ENCODE results near the gene PTCH2.
A peak's percentile ranks its signal among the peaks of the same experiment; 100 is the strongest.
"Not testable (repeated sequence)": the region's sequence is repeated elsewhere in the genome, so short reads cannot be mapped to it uniquely, and the experiment has no call there.

Gene PTCH2

DNA sequence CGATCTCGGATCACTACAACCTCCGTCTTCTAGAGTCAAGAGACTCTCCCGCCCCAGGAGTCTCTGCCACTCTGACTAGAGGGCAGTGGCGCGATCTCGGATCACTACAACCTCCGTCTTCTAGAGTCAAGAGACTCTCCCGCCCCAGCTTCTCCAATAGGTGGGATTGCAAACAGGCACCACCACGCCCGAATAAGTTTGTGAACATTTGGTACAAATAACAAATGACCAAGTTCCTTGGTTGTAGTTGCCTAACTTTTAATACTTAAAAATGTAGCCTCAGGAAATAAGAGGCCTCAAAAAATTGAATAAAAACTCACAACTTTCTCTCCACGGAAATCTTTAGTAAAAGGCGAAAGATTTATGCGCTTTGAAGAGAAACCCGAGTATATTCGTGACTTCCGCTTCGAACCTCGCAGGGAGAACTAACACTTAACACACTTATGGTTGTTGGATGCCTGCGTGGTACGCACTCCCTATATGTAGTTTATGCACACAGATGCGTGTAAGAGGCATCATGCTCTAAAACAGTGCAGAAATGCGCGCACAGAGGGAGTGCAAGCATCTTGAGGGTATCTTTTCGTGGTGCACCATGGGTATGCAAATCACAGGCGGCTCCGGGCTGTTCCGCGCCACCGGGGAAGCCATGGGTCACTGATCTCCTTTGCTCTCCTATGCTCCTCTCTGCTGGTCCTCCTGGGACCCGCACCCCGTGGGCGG is 23.3 kb downstream of the PTCH2 start:
- peak; percentile 82 for DNase-seq (ENCODE audit: low spot score)

DNA sequence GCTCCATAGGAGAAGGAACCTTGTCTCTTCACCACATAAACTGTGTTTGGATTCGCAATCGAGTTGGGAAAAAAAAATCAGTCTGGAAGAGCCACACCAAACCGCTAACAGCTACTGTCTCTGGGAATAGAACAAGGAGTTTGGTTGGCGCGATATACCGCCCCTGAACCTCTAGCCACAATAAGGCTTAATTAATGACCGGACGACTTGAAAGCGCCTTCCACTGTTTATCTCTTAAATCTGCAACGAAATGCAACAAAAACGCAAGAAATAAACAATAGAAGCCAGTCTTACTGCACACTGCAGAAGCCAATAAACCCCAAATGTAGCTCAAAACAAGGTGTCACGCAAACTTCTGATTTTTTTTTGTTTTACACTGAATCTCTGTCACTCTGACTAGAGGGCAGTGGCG is 23.9 kb downstream of the PTCH2 start:
- peak; percentile 65 for DNase-seq (ENCODE audit: low spot score)

DNA sequence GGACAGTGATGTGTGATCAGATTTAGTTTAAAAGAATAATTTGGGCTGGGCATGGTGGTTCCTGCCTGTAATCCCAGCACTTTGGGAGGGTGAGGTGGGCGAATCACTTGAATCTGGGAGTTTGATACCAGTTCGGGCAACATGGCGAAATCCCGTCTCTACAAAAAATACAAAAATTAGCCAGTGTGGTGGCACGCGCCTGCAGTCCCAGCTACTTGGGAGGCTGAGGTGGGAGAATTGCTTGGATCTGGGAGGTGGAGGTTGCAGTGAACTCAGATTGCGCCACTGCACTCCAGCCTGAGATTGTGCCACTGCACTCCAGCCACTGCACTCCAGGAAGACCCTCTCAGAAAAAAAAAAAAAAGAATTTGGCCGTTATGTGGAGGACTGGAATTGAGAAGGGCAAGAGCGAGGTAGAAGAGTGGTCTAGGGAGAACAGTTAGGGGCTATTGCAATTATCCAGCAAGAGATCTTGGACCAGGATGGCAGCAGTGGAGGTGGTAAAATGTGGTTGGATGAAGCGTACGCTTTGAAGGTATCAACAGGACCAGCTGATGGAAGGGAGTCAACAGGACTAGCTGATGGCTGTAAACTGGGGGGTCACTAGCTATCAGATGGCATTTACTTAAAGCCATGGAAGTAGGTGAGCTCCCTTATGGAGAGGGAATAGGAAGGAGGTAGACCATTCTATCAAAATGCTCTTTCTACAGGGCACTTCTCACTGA is 25.1 kb downstream of the PTCH2 start:
- no peak for DNase-seq (ENCODE audit: low spot score)

DNA sequence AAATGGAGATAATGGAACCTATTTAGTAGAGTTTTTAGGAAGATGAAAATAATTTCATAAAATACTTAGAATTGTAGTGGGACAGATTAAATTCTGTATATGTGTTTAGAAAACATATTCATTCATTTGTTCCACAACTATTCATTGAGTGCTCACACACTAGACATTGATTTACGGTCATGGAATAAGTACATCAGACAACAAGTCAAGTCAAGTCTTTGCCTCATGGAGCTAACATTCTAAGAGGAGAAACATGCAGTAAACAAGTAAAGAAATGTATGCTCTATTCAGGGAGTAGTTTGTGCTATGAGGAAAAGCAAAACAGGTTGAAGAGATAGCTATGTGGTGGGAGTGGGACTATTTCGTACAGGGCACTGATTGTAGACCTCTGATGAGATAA is 25.7 kb downstream of the PTCH2 start:
- DNase-seq (ENCODE audit: low spot score), result no peak

DNA sequence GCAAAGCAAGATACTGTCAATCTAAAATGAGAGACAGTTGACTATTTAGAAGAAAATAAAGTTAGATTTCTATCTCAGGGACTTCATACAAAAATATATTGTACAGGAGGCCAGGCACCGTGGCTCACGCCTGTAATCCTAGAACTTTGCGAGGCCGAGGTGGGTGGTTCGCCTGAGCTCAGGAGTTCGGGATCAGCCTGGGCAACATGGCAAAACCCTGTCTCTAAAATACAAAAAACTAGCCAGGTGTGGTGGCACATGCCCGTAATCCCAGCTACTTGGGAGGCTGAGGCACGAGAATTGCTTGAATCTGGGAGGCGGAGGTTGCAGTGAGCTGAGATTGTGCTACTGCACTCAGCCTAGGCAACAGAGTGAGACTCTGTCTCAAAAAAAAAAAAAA is 27.1 kb downstream of the PTCH2 start:
- not testable (repeated sequence) for DNase-seq (ENCODE audit: low spot score)

DNA sequence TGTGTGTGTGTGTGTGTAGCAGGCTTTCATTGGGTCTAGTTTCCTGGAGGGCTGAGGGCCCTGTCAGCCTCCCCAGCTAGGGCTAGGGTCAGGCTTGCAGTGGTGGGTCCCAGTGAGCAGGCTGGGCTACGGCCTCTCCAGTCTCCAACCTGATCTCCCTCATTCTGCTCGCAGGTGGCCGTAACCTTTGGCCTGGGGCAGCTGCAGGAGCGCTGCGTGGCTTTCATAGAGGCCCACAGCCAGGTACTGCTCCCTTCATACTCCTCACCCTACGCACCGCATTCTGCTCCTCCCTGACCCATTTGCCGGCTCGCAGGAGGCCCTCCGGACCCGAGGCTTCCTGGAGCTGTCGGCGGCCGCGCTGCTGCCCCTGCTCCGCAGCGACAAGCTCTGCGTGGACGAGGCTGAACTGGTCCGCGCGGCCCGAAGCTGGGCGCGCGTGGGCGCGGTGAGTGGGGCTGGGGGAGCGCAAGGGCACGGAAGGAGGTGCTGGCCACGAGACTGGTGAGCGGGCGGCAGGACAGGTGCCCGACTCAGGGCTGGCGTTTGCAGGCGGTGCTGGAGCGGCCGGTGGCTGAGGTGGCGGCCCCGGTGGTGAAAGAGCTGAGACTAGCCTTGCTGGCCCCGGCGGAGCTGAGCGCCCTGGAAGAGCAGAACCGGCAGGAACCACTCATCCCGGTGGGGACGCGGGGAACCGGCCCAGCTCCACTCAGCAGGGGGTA is 30.1 kb downstream of the PTCH2 start:
- no peak for DNase-seq (ENCODE audit: low spot score)

DNA sequence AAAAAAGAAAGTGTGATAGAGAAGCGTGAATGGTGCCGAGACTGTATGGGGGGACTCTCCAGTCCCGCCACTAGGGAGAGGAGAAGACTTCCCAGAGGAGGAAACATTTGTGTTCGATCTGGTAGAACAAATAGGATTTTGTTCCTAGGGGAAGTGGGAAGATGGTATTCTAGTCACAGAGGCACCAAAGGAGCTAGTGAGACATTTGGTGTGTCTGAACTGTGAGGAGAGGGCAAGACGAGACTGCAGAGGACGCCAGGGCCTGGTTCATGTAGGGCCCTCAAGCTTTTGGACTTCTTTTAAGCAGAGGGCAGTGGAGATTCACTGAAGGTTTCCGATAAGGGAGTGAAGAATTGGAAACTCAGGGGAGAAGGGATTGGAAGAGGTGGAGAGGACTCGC is 31.8 kb downstream of the PTCH2 start:
- DNase-seq (ENCODE audit: low spot score), result no peak

DNA sequence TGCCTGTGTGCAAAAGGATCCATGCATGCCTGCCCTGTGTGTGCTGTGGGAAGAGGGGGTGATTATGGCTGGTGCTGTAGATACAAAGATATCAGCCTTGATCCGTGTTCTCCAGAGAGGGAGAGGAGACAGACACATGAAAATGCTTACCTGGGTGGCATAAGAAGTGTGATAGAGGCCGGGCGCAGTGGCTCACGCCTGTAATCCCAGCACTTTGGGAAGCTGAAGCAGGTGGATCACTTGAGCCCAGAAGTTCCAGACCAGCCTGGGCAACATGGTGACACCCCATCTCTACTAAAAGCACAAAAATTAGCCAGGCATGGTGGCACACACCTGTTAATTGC is 32.3 kb downstream of the PTCH2 start:
- DNase-seq (ENCODE audit: low spot score), result not testable (repeated sequence)

DNA sequence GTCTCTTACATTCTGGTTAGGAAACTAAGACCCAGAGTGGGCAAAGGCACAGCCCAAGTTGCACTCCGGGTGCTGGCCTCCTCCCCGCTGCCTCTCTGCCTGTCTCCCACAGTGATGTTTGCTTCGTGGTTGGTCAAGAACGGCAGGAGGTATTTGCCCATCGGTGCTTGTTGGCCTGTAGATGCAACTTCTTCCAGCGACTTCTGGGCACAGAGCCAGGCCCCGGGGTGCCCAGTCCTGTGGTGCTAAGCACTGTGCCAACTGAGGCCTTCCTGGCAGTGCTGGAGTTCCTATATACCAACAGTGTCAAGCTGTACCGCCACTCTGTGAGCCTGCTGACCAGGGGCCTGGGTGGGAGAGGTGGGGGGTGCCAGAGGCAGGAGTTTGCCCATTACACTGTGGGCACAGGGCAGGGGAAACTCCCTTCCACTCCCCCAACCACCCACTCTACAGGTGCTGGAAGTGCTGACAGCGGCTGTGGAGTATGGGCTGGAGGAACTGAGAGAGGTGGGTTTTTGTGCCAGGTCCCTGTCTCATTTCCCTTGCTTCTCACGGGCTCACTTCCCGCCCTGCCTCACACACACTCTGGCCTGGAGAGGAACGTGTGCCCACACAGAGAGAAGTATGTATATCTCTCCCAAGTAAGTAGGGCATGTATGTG is 32.8 kb downstream of the PTCH2 start:
- DNase-seq (ENCODE audit: low spot score), result no peak

DNA sequence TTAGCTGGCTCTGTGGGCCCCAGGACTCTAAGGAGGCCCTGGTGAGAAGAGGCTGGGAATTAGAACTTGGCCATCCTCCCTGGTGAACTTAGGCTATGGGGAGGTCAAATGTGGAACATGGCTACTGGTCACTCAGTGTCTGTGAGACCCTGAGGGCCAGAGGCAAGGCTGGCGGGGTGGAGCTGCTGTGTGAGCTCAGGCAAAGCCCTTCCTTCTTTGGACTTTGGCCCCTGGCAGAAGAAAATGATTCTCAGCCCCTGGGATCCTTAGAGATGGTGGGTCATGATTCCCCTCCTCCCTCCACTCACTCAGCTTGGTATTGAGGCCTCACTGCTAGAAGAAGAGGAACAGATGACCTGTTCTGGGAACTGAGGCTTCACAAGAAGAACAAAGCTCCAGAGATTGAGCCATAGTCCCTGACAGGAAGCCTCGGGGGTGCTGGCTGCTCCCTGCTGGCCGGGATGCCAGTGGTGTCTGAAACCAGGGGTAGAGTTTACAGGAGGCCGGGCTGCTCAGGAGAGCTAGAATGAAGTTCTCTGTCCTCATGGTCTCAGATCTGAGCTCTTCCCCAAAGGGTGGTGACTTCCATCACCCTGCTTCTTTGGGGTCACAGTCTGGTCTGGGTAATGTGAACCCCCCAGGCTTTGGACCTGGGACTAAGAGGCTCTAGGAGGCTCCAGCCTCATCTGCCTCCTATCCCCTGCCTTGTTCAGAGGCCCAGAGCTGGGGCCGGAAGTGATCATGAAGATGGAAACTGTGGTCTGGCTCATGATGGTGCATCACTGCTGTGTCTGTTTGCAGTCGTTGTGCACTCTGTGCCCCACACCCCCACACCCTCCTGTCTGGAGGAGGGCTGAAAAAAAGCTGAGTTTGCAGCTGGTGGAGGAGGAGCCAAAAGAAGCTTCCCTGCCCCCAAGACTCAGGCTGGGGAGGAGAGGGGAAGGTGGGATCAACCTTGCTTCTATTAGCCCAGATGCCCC is 33.8 kb downstream of the PTCH2 start:
- peak; percentile 44 for DNase-seq (ENCODE audit: low spot score)

DNA sequence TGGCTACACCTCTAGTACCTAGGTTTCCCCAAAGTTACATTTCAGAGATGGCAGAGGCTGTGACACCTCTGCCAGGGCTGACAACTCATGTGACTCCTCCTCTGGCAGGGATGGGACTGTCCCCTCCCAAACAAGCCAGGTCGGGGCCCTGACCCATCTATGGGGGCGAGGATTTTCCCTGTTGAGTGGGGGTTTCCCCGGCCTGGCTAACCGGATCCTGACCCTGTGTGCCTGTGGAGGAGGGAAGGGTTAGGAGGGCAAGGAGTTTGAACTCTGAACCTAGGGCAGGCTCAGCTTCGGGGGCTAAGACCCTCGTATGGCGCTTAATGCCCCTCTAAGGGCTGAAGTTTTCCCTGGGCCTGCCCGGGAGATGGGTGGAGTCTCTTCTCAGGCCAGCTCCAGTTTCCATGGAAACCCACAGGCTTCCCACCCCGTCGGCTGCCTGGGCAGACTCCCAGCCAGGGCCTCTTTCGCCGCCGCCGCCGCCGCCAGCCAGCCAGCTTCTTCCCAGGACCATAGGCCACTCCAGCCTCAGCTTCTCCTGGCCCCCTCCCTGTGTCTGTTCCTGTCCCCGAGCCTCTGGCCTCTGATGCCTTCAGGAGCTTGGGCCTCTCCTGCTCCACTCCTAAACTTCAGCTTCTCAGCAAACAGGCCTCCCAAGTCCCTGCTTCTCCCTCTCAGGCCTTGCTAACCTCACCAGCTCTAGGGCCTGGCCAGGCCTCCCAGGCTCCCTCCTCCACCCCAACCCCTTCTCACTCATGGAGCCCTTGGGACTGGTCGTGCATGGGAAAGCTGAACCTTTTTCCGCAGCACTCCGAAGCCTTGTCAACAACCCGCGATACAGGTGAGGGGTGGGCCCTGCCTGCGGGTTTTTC is 34.8 kb downstream of the PTCH2 start, which contains the start of gene BTBD19:
BTBD19 (plus strand) TSS at position 461 of the 875 bp plus-strand sequence; CDS start at position 759, 298 bp downstream.
- peak; percentile 93 for DNase-seq (ENCODE audit: low spot score)

DNA sequence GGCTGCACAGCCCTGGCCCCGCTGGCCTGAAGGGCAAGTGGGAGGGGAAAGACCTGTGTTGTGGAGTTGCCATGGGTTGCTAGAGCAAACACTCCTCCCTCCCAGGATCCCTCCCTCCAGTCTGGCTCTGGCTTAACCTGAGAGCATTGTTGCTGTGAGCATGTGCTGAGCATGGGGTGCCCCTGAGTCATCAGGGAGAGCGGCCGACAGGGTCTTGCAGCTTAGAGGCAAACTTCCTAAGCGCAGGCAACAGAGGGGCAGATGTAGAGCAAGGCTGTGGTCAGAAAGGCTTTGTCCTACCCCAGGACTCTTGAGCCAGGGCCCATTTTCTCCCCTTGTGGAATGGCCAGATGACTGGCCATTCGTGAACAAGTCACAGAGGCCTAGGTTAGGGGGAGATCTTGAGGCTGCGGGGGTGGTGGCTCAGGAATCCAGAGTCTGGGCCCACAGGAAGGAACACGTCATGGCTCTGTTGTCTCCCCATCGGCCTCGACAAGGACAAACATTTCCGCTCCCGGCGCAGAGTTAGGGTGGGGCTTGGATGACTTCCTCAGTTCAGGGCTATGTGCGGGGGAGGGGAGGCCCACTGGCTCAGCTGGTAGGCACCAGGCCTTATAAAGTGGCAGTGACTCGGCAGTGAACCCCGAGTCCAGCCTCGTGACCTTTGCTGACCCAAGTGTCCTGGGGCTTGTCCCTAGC is 35.5 kb downstream of the PTCH2 start:
- peak; percentile 98 for DNase-seq (ENCODE audit: low spot score)

DNA sequence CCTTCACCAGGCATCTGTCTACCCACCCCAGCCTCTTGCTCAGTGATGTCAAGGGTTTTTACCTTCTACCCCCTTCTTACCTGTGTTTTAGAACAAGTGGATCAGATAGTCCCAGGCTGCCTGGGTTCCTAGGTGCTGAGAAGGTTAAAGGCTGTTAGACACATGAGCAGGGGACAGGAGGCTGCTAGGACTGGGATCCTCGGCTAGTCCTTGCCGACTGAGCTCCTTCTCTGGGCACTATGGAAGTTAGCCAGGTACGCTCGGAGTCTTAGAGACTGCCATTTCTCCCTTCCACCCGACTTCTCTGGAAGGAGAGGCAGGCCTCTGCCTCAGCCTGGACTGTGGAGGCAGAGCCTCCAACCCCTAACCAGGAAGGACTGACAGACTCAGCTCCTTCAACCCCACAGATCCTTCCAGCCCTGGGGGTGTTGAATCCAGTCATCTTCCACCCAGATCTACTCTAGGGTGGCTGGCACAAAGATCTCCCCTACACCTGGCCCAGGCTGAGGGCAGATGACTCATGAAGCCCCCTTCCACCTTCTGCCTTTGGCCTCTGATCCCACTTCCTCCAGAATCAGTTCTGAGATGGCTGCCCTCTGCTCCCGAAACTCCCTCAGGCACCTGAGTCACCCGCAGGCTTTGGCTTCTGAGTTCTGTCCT is 36.2 kb downstream of the PTCH2 start, which contains the start of gene DYNLT4:
DYNLT4 (minus strand) TSS at position 648 of the 660 bp plus-strand sequence. CDS start 683 bp downstream, outside the sequence.
- DNase-seq (ENCODE audit: low spot score), result no peak

DNA sequence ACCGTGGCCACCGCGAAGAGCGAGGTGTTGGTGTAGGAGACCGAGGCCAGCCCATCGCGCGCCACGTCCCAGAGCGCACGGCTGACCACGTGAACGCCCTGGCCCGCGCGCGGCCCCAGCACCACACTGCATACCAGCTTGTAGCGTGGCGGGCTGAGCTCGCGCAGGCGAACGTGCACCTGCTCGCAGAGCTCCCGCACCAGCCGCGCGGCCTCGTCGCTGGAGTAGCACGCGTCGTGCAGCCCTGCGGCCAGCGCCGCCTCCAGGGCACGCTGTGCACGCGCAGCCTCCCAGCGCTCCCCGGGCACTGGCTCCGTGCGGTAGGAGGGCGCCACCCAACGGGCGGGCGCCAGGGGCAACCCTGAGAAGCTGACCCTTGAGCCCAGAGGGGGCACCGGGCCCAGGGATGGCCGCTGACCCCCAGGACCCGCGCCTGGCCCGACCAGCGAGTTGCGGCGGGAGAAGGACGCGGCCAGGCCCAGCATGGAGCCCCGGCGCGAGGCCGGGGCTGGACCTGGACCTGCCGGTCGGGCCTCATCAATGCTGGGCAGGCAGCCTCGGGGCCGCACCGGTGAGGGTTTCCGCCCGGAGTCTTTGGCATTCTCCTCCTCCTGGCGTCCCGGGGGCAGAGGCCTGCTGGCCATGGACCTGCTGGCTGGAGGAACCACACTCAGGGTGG is 36.9 kb downstream of the PTCH2 start:
- DNase-seq (ENCODE audit: low spot score), result no peak

DNA sequence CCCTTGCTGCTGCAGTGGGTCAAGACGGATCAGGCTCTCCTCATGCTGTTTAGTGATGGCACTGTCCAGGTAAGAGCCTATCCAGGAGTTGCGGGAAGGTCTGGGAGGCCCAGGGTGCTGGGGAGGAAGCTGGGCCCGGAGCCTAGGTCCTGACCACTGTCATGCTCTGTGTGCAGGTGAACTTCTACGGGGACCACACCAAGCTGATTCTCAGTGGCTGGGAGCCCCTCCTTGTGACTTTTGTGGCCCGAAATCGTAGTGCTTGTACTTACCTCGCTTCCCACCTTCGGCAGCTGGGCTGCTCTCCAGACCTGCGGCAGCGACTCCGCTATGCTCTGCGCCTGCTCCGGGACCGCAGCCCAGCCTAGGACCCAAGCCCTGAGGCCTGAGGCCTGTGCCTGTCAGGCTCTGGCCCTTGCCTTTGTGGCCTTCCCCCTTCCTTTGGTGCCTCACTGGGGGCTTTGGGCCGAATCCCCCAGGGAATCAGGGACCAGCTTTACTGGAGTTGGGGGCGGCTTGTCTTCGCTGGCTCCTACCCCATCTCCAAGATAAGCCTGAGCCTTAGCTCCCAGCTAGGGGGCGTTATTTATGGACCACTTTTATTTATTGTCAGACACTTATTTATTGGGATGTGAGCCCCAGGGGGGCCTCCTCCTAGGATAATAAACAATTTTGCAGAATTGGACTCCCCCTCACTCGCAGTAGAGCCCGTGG is 37.6 kb downstream of the PTCH2 start:
- no peak for DNase-seq (ENCODE audit: low spot score)

DNA sequence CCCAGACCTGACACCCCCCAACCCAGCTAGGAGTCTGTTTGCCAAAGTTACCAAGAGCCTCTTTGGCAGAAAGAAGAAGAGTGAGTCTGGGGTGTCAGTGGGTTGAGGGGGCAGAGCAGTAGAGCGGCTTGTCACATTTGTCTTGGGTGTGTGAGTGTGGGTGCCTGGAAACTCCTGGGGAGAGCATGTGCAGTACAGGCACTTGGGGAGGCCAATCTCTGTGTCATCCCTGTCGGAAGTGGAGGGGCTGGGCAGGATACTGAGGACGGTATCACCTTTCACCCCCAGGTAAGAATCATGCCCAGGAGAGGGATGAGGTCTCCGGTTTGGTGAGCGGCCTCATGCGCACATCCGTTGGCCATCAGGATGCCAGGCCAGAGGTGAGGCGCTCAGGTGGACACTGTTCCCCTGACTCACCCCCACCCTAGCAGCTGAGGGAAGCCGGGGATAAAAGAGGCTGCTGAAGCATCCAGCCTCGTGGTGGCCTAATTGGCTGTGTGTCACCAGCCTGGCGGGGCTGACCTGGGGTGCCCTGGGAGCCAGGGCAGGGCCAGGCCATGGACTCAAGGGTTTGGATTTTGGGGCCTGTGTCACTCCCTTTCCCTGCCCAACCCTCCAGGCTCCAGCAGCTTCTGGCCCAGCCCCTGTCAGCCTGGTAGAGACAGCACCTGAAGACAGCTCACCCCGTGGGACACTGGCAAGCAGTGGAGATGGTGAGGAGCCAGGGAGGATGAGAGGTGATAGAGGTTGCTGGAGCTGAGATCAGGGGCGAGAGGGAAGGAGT is 39.5 kb downstream of the PTCH2 start:
- no peak for DNase-seq (ENCODE audit: low spot score)

DNA sequence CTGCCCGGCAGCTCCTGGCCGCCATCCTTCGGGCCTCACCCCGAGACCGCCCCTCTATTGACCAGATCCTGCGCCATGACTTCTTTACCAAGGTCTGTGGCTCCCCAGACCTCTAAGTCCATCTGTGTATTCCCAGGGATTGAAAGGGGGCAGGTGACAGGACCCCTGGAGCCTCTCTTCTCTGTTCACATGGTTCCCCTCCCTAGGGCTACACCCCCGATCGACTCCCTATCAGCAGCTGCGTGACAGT is 40.1 kb downstream of the PTCH2 start:
- DNase-seq (ENCODE audit: low spot score), result no peak
